Smooth muscle cell (in vitro differentiated cells): ENCODE results near the gene LRRC73. TPM values are rescaled to one million over a fixed set of nuclear protein-coding genes. Genes with fewer than 3 reads are reported as not detected.

ENCODE experiments used
- DNase-seq: peaks from one replicate; lab custom pipeline; 2025; ENCODE audit not compliant: unreplicated experiment; lab: John Stamatoyannopoulos, UW
- H2AFZ ChIP-seq: fragments of 200-600 bp; sonication (generic); 2 replicates; pipeline ENCODE4 v1.6.0; 2016; ENCODE audit warnings: antibody characterized with exemption, low read depth, mild to moderate bottlenecking
- H3F3A ChIP-seq: fragments of 200-600 bp; sonication (generic); 2 replicates; pipeline ENCODE4 v1.6.0; 2017; ENCODE audit warnings: antibody characterized with exemption, low read depth
- H3K27ac ChIP-seq: fragments of 200-600 bp; sonication (generic); 2 replicates; pipeline ENCODE4 v1.5.1; 2016; ENCODE audit warnings: low read depth, mild to moderate bottlenecking
- H3K27me3 ChIP-seq: fragments of 200-600 bp; sonication (generic); 2 replicates; pipeline ENCODE4 v1.6.1; 2016; ENCODE audit warnings: low read depth, mild to moderate bottlenecking
- H3K36me3 ChIP-seq: fragments of 200-600 bp; sonication (generic); 2 replicates; pipeline ENCODE4 v1.5.1; 2016; ENCODE audit warnings: low read depth
- H3K4me1 ChIP-seq: fragments of 200-600 bp; sonication (generic); 2 replicates; pipeline ENCODE4 v1.5.1; 2016; ENCODE audit warnings: low read depth
- H3K4me2 ChIP-seq: fragments of 200-600 bp; sonication (generic); 2 replicates; pipeline ENCODE4 v1.6.0; 2016; ENCODE audit warnings: mild to moderate bottlenecking
- H3K4me3 ChIP-seq: fragments of 200-600 bp; sonication (generic); 2 replicates; pipeline ENCODE4 v1.5.1; 2016; ENCODE audit warnings: mild to moderate bottlenecking
- H3K79me2 ChIP-seq: fragments of 200-600 bp; sonication (generic); 2 replicates; pipeline ENCODE4 v1.6.0; 2016; ENCODE audit warnings: low read depth, mild to moderate bottlenecking
- H3K9ac ChIP-seq: fragments of 200-600 bp; sonication (generic); 2 replicates; pipeline ENCODE4 v1.6.0; 2016; ENCODE audit warnings: low read depth
- H3K9me3 ChIP-seq: fragments of 200-600 bp; sonication (generic); replicated peaks from 2 replicates; pipeline ENCODE4 v1.5.1; 2016; ENCODE audit warnings: low read depth
- H4K20me1 ChIP-seq: fragments of 200-600 bp; sonication (generic); 2 replicates; pipeline ENCODE4 v1.6.0; 2016; ENCODE audit warnings: low read depth
- CTCF ChIP-seq: fragments of 200-600 bp; sonication (generic); IDR thresholded peaks from 2 replicates; pipeline ENCODE4 v1.5.1; 2017; ENCODE audit warnings: borderline replicate concordance, mild to moderate bottlenecking, antibody characterized with exemption; ENCODE audit not compliant: insufficient read depth, poor library complexity, severe bottlenecking
- WGBS: methylation state at CpG from one replicate; pipeline ENCODE4 v1.1.7; 2016; ENCODE audit warnings: low lambda C conversion rate; 5-methylcytosine and 5-hydroxymethylcytosine counted together
- polyA plus RNA-seq: library from polyadenylated mRNA; unstranded; fragments of >200 nt; fragmentation: Nextera tagmentation; extraction: Ambion mirVana; gene quantifications from 2 replicates; pipeline ENCODE4 v1.2.1, GENCODE V29; 2016
- total RNA-seq: library from RNA; depleted of rRNA; stranded (reverse); fragments of >200 nt; gene quantifications from 2 replicates; pipeline ENCODE4 v1.2.3, GENCODE V29; 2014

Gene LRRC73
- total and polyA plus RNA-seq, 2 experiments from 2014 or later: 2.1 to 2.2 TPM

- Histone ChIP-seq H3K36me3 (no peaks in the 10 kb centered on the region), H3F3A (peaks cover 3% of the 10 kb centered on the region), H3K27me3 (no peaks in the 10 kb centered on the region), H2AFZ (peak overlapping the region; percentile 99), H3K4me1 (peaks cover 12% of the 10 kb centered on the region), H4K20me1 (peaks cover 20% of the 10 kb centered on the region), H3K79me2 (peaks cover 52% of the 10 kb centered on the region), H3K4me2 (peak overlapping the region; percentile 97), H3K27ac (peak overlapping the region; percentile 80), H3K4me3 (peak overlapping the region; percentile 77), H3K9me3 (no peaks in the 10 kb centered on the region), H3K9ac (peak overlapping the region; percentile 96)
- whole genome bisulfite sequencing: 48% methylated on average over 3 of the region's 3 CpGs
- no peak for TF ChIP-seq CTCF
- no peak for DNase-seq
Measured at GRCh38 chr6:43478008-43478372, 32.2 kb downstream of the LRRC73 start.

GRCh38 chr6:43477235-43478007 is 32.7 kb downstream of the LRRC73 start, which contains the start of gene TJAP1:
Gene TJAP1, plus strand, starts transcription at chr6:43477570. Its CDS starts 21,432 bp downstream, at chr6:43499002.
- TF ChIP-seq CTCF: no peak
- H3K9me3 ChIP-seq: no peaks in the 10 kb centered on the region
- peak; percentile 83 for DNase-seq
- peak within 1 kb of the TSS; percentile 96 for H3K9ac ChIP-seq
- peak within 1 kb of the TSS; percentile 99 for H2AFZ ChIP-seq
- H3K4me3 ChIP-seq: peak within 1 kb of the TSS; percentile 77
- H3K79me2 ChIP-seq: peaks cover 48% of the 10 kb centered on the region
- H3F3A ChIP-seq: peaks cover 3% of the 10 kb centered on the region
- H3K27me3 ChIP-seq: no peaks in the 10 kb centered on the region
- peak within 1 kb of the TSS; percentile 97 for H3K4me2 ChIP-seq
- 4% methylated on average over 30 of the region's 34 CpGs for WGBS
- H3K4me1 ChIP-seq: peaks cover 12% of the 10 kb centered on the region
- H4K20me1 ChIP-seq: peaks cover 15% of the 10 kb centered on the region
- no peaks in the 10 kb centered on the region for H3K36me3 ChIP-seq
- H3K27ac ChIP-seq: peak within 1 kb of the TSS; percentile 80

- H3K4me3 ChIP-seq: peak overlapping the region; percentile 77
- H2AFZ ChIP-seq: peak overlapping the region; percentile 99
- 68% methylated on average over 2 of the region's 2 CpGs for WGBS
- H4K20me1 ChIP-seq: peaks cover 8% of the 10 kb centered on the region
- H3K4me2 ChIP-seq: peak overlapping the region; percentile 97
- no peak for DNase-seq
- peak overlapping the region; percentile 80 for H3K27ac ChIP-seq
- no peaks in the 10 kb centered on the region for H3K27me3 ChIP-seq
- peaks cover 3% of the 10 kb centered on the region for H3F3A ChIP-seq
- H3K4me1 ChIP-seq: peaks cover 12% of the 10 kb centered on the region
- H3K9ac ChIP-seq: peak overlapping the region; percentile 96
- TF ChIP-seq CTCF: no peak
- no peaks in the 10 kb centered on the region for H3K36me3 ChIP-seq
- no peaks in the 10 kb centered on the region for H3K9me3 ChIP-seq
- peaks cover 41% of the 10 kb centered on the region for H3K79me2 ChIP-seq
Measured at GRCh38 chr6:43476746-43477145, 33.4 kb downstream of the LRRC73 start.

- no peak for DNase-seq
- no peaks in the 10 kb centered on the region for H3F3A ChIP-seq
- H3K9me3 ChIP-seq: no peaks in the 10 kb centered on the region
- H3K4me1 ChIP-seq: peaks cover 12% of the 10 kb centered on the region
- no peak overlapping the region for H3K9ac ChIP-seq
- H3K27me3 ChIP-seq: no peaks in the 10 kb centered on the region
- H3K4me3 ChIP-seq: no peak overlapping the region
- H3K36me3 ChIP-seq: no peaks in the 10 kb centered on the region
- no peak overlapping the region for H3K4me2 ChIP-seq
- H4K20me1 ChIP-seq: no peaks in the 10 kb centered on the region
- H2AFZ ChIP-seq: no peak overlapping the region
- 90% methylated on average over 6 of the region's 6 CpGs for WGBS
- no peak for TF ChIP-seq CTCF
- peaks cover 29% of the 10 kb centered on the region for H3K79me2 ChIP-seq
- H3K27ac ChIP-seq: no peak overlapping the region
Measured at GRCh38 chr6:43475516-43475915, 34.6 kb downstream of the LRRC73 start.
